Measurements from ENCODE around the gene NSD1. TPM values are rescaled to one million over a fixed set of nuclear protein-coding genes. Genes with fewer than 3 reads are reported as not detected.

NSD1 gene
- total and polyA plus RNA-seq, 2 donors (not counting 1 experiment from before 2014, with no cell fraction given) = 19.3 to 52.8 TPM

GRCh38 chr5:177123789-177124485 is 9.6 kb upstream of the NSD1 start:
- Histone ChIP-seq H3K9me3 (ENCODE audit: control insufficient read depth, insufficient read depth, low read depth, low read length) (no peaks in the 10 kb centered on the region), H3K27me3 (ENCODE audit: control insufficient read depth, insufficient read depth, low read length) (no peaks in the 10 kb centered on the region), H3K4me3 (replicated peaks in 1 of 4; ENCODE audit: control extremely low read depth in 1 of 4, insufficient read depth in 1 of 4, low read depth in 3 of 4, low read length in 4 of 4) (no peak overlapping the region), H4K20me1 (ENCODE audit: control insufficient read depth, extremely low read depth, insufficient read depth, low read length) (no peaks in the 10 kb centered on the region), H3K4me1 (ENCODE audit: control insufficient read depth, extremely low read depth, insufficient read depth, low read length) (no peaks in the 10 kb centered on the region), H3K79me2 (ENCODE audit: control insufficient read depth, insufficient read depth, low read length) (no peaks in the 10 kb centered on the region), H3K9ac (ENCODE audit: insufficient read depth, low read length) (no peak overlapping the region), H3K36me3 (ENCODE audit: control insufficient read depth, insufficient read depth, low read length) (no peaks in the 10 kb centered on the region), H2AFZ (ENCODE audit: low read length) (no peak overlapping the region), H3K27ac (ENCODE audit: insufficient read depth, low read length) (no peak overlapping the region), H3K4me2 (ENCODE audit: extremely low read depth, insufficient read depth, low read length) (no peak overlapping the region)
- TF ChIP-seq, protein P1, sequence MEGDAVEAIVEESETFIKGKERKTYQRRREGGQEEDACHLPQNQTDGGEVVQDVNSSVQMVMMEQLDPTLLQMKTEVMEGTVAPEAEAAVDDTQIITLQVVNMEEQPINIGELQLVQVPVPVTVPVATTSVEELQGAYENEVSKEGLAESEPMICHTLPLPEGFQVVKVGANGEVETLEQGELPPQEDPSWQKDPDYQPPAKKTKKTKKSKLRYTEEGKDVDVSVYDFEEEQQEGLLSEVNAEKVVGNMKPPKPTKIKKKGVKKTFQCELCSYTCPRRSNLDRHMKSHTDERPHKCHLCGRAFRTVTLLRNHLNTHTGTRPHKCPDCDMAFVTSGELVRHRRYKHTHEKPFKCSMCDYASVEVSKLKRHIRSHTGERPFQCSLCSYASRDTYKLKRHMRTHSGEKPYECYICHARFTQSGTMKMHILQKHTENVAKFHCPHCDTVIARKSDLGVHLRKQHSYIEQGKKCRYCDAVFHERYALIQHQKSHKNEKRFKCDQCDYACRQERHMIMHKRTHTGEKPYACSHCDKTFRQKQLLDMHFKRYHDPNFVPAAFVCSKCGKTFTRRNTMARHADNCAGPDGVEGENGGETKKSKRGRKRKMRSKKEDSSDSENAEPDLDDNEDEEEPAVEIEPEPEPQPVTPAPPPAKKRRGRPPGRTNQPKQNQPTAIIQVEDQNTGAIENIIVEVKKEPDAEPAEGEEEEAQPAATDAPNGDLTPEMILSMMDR (conservative IDR thresholded peaks at IDR 0.05 in 1 of 2, IDR thresholded peaks at IDR 0.05 in 1 of 2; ENCODE audit: low read depth in 1 of 2, low read length in 2 of 2) = no peak
- TF ChIP-seq EZH2 (IDR thresholded peaks at IDR 0.05; ENCODE audit: low read length, missing control alignments) = no peak
- DNase-seq (ENCODE audit: low read depth in 2 of 2) = no peak

GRCh38 chr5:177124486-177124991 is 9.0 kb upstream of the NSD1 start:
- H3K9ac ChIP-seq (ENCODE audit: insufficient read depth, low read length) = no peak overlapping the region
- H3K4me2 ChIP-seq (ENCODE audit: extremely low read depth, insufficient read depth, low read length) = no peak overlapping the region
- H3K36me3 ChIP-seq (ENCODE audit: control insufficient read depth, insufficient read depth, low read length) = no peaks in the 10 kb centered on the region
- H3K4me3 ChIP-seq (replicated peaks in 1 of 4; ENCODE audit: control extremely low read depth in 1 of 4, insufficient read depth in 1 of 4, low read depth in 3 of 4, low read length in 4 of 4) = no peak overlapping the region
- no peak for DNase-seq (ENCODE audit: low read depth in 2 of 2)
- TF ChIP-seq EZH2 (IDR thresholded peaks at IDR 0.05; ENCODE audit: low read length, missing control alignments) = no peak
- TF ChIP-seq, protein P1 (conservative IDR thresholded peaks at IDR 0.05 in 1 of 2, IDR thresholded peaks at IDR 0.05 in 1 of 2; ENCODE audit: low read depth in 1 of 2, low read length in 2 of 2) = no peak
- H4K20me1 ChIP-seq (ENCODE audit: control insufficient read depth, extremely low read depth, insufficient read depth, low read length) = no peaks in the 10 kb centered on the region
- H3K27me3 ChIP-seq (ENCODE audit: control insufficient read depth, insufficient read depth, low read length) = no peaks in the 10 kb centered on the region
- no peaks in the 10 kb centered on the region for H3K4me1 ChIP-seq (ENCODE audit: control insufficient read depth, extremely low read depth, insufficient read depth, low read length)
- no peak overlapping the region for H3K27ac ChIP-seq (ENCODE audit: insufficient read depth, low read length)
- H2AFZ ChIP-seq (ENCODE audit: low read length) = no peak overlapping the region
- H3K9me3 ChIP-seq (ENCODE audit: control insufficient read depth, insufficient read depth, low read depth, low read length) = no peaks in the 10 kb centered on the region
- no peaks in the 10 kb centered on the region for H3K79me2 ChIP-seq (ENCODE audit: control insufficient read depth, insufficient read depth, low read length)

DNA sequence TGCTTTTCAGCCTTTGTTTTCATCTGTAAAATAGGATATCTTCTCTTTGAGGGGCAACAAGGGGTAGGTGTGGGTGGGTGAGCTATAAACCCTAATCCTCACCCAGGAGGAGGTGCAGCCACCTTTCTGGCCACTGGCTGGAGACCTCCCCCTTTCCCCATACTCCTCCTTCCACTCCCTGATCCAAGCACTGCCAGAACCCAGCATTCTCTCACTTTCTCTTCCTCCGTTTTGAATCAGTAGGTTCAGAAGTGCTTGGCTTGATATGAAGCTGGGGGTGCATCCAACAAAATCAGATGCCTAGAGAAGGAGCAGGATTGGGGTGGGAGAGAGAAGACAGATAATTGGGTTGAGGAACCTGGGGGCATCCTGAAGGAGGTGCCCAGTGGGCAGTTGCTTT is 6.8 kb upstream of the NSD1 start:
- TF ChIP-seq, protein P1 (conservative IDR thresholded peaks at IDR 0.05 in 1 of 2, IDR thresholded peaks at IDR 0.05 in 1 of 2; ENCODE audit: low read depth in 1 of 2, low read length in 2 of 2) = no peak
- no peak for TF ChIP-seq EZH2 (IDR thresholded peaks at IDR 0.05; ENCODE audit: low read length, missing control alignments)

More for the DNA sequence above, 6.8 kb upstream of the NSD1 start:
- Histone ChIP-seq H3K27ac (ENCODE audit: insufficient read depth, low read length) (no peak overlapping the region), H4K20me1 (ENCODE audit: control insufficient read depth, extremely low read depth, insufficient read depth, low read length) (no peaks in the 10 kb centered on the region), H3K4me2 (ENCODE audit: extremely low read depth, insufficient read depth, low read length) (no peak overlapping the region), H3K79me2 (ENCODE audit: control insufficient read depth, insufficient read depth, low read length) (no peaks in the 10 kb centered on the region), H3K36me3 (ENCODE audit: control insufficient read depth, insufficient read depth, low read length) (no peaks in the 10 kb centered on the region), H3K9me3 (ENCODE audit: control insufficient read depth, insufficient read depth, low read depth, low read length) (no peaks in the 10 kb centered on the region), H3K27me3 (ENCODE audit: control insufficient read depth, insufficient read depth, low read length) (no peaks in the 10 kb centered on the region), H3K4me1 (ENCODE audit: control insufficient read depth, extremely low read depth, insufficient read depth, low read length) (no peaks in the 10 kb centered on the region), H3K4me3 (replicated peaks in 1 of 4; ENCODE audit: control extremely low read depth in 1 of 4, insufficient read depth in 1 of 4, low read depth in 3 of 4, low read length in 4 of 4) (no peak overlapping the region), H2AFZ (ENCODE audit: low read length) (no peak overlapping the region), H3K9ac (ENCODE audit: insufficient read depth, low read length) (no peak overlapping the region)
- DNase-seq (ENCODE audit: low read depth in 2 of 2) = no peak

Data from fibroblast of lung (primary cell).